Esophagus squamous epithelium (tissue), 5 donors: ENCODE data around the gene DOCK1. TPM values are rescaled to one million over a fixed set of nuclear protein-coding genes. Genes with fewer than 3 reads are reported as not detected.

Experiments
- DNase-seq: peaks from one replicate; lab custom pipeline; 2025; lab: John Stamatoyannopoulos, UW
- H3K27ac ChIP-seq, 4 donors: fragments of 200-600 bp; sonication (generic); one replicate each; pipeline ENCODE4 v1.5.1; 2016 to 2019; ENCODE audit warnings: mild to moderate bottlenecking in 1 of 4
- H3K27me3 ChIP-seq, 4 donors: fragments of 200-600 bp; sonication (generic); 1 replicate in 3 of 4; 2 replicates in 1 of 4; pipeline versions ENCODE4 v1.5.1 to v1.6.0; 2017 to 2021; ENCODE audit warnings: antibody characterized with exemption in 1 of 4
- H3K36me3 ChIP-seq, 3 donors: fragments of 200-600 bp; sonication (generic); one replicate each; pipeline ENCODE4 v1.5.1; 2016 to 2019
- H3K4me1 ChIP-seq, 3 donors: fragments of 200-600 bp; sonication (generic); one replicate each; pipeline ENCODE4 v1.5.1; 2017 to 2019
- H3K4me3 ChIP-seq, 4 donors: fragments of 200-600 bp; sonication (generic); 1 replicate in 3 of 4; 2 replicates in 1 of 4; pipeline ENCODE4 v1.5.1; 2016 to 2019; ENCODE audit warnings: mild to moderate bottlenecking in 2 of 4, moderate library complexity in 1 of 4
- H3K9me3 ChIP-seq, 3 donors: fragments of 200-600 bp; sonication (generic); one replicate each; pipeline ENCODE4 v1.5.1; 2016 to 2019
- CTCF ChIP-seq, 6 experiments: fragments of 450-650 bp in 4 of 6; fragments of 200-600 bp in 2 of 6; sonication (generic) in 2 of 6; IDR thresholded peaks; one replicate each; pipeline ENCODE4 v1.5.1; 2016 to 2019; ENCODE audit warnings: antibody characterized with exemption in 6 of 6, mild to moderate bottlenecking in 4 of 6, moderate library complexity in 4 of 6
- POLR2A ChIP-seq, 4 donors: fragments of 450-650 bp; IDR thresholded peaks; one replicate each; pipeline ENCODE4 v1.6.1; 2017; ENCODE audit warnings: antibody characterized with exemption in 4 of 4, mild to moderate bottlenecking in 4 of 4, moderate library complexity in 3 of 4
- WGBS, 2 donors: methylation state at CpG; one replicate each; pipeline ENCODE4 v1.1.5; 2018; 5-methylcytosine and 5-hydroxymethylcytosine counted together
- intact Hi-C: fragments of 100-400 bp; cut with DNase I; formaldehyde crosslinking; loops from one replicate; pipeline ENCODE4 v1.15.0; 2022
- total RNA-seq, 4 donors: library from RNA; depleted of rRNA; stranded (reverse); fragments of >200 nt; gene quantifications; one replicate each; pipeline ENCODE4 v1.1.0, GENCODE V29; 2016
- donor health status: DM: yes; HTN: yes; CAD: no.

Gene DOCK1
- total RNA-seq, 4 donors from 2014 or later, result 31.8 to 83.4 (median 49.8) TPM

GRCh38 chr10:127151981-127152699 lies 246.9 kb downstream of the DOCK1 start:
- intact Hi-C loops, result no loop called here
- H3K36me3 ChIP-seq, result peaks cover 0 to 14% (median 0%) of the 10 kb centered on the region in 3 donors
- TF ChIP-seq POLR2A (IDR thresholded peaks at IDR 0.05), result no peak
- no peak for TF ChIP-seq CTCF (IDR thresholded peaks at IDR 0.05)
- H3K9me3 ChIP-seq, result no peaks in the 10 kb centered on the region
- no peak for DNase-seq
- H3K4me1 ChIP-seq, result peaks cover 0 to 14% (median 9%) of the 10 kb centered on the region in 3 donors
- no peak overlapping the region for H3K4me3 ChIP-seq
- H3K27ac ChIP-seq, result no peak overlapping the region
- 86 to 88% methylated on average over 8 to 9 of the region's 9 CpGs for WGBS, 2 donors
- H3K27me3 ChIP-seq, result no peaks in the 10 kb centered on the region

GRCh38 chr10:127153181-127153580 lies 248.0 kb downstream of the DOCK1 start:
- 74 to 80% methylated on average over 4 of the region's 4 CpGs for WGBS, 2 donors
- peaks cover 0 to 11% (median 9%) of the 10 kb centered on the region in 3 donors for H3K4me1 ChIP-seq
- DNase-seq, result no peak
- no peaks in the 10 kb centered on the region for H3K9me3 ChIP-seq
- H3K4me3 ChIP-seq, result no peak overlapping the region
- peaks cover 0 to 14% (median 0%) of the 10 kb centered on the region in 3 donors for H3K36me3 ChIP-seq
- no peak for TF ChIP-seq CTCF (IDR thresholded peaks at IDR 0.05)
- TF ChIP-seq POLR2A (IDR thresholded peaks at IDR 0.05), result no peak
- intact Hi-C loops, result no loop called here
- no peaks in the 10 kb centered on the region for H3K27me3 ChIP-seq
- no peak overlapping the region for H3K27ac ChIP-seq

- Histone ChIP-seq H3K36me3 (peaks cover 0 to 7% (median 0%) of the 10 kb centered on the region in 3 donors), H3K27ac (no peak overlapping the region), H3K9me3 (no peaks in the 10 kb centered on the region), H3K27me3 (no peaks in the 10 kb centered on the region), H3K4me1 (no peaks in the 10 kb centered on the region), H3K4me3 (no peak overlapping the region)
- TF ChIP-seq POLR2A (IDR thresholded peaks at IDR 0.05) (no peak), CTCF (IDR thresholded peaks at IDR 0.05) (no peak)
- no peak for DNase-seq
- 83 to 86% methylated on average over 9 of the region's 9 CpGs for WGBS, 2 donors
- intact Hi-C loops, result no loop called here
Observed at GRCh38 chr10:127154831-127155620, 249.8 kb downstream of the DOCK1 start.

GRCh38 chr10:127157089-127157488 lies 251.9 kb downstream of the DOCK1 start:
- TF ChIP-seq CTCF (IDR thresholded peaks at IDR 0.05), result no peak
- no peak for TF ChIP-seq POLR2A (IDR thresholded peaks at IDR 0.05)
- no peaks in the 10 kb centered on the region for H3K4me1 ChIP-seq
- intact Hi-C loops, result no loop called here
- WGBS, 2 donors, result 91 to 93% methylated on average over 4 of the region's 4 CpGs
- peaks cover 0 to 6% (median 0%) of the 10 kb centered on the region in 3 donors for H3K36me3 ChIP-seq
- DNase-seq, result no peak
- no peaks in the 10 kb centered on the region for H3K9me3 ChIP-seq
- H3K27ac ChIP-seq, result no peak overlapping the region
- H3K27me3 ChIP-seq, result no peaks in the 10 kb centered on the region
- H3K4me3 ChIP-seq, result no peak overlapping the region
